ENCODE measurements around the gene INSYN1.
"Not testable (repeated sequence)": the region's sequence is repeated elsewhere in the genome, so short reads cannot be mapped to it uniquely, and the experiment has no call there.

Gene INSYN1

DNA sequence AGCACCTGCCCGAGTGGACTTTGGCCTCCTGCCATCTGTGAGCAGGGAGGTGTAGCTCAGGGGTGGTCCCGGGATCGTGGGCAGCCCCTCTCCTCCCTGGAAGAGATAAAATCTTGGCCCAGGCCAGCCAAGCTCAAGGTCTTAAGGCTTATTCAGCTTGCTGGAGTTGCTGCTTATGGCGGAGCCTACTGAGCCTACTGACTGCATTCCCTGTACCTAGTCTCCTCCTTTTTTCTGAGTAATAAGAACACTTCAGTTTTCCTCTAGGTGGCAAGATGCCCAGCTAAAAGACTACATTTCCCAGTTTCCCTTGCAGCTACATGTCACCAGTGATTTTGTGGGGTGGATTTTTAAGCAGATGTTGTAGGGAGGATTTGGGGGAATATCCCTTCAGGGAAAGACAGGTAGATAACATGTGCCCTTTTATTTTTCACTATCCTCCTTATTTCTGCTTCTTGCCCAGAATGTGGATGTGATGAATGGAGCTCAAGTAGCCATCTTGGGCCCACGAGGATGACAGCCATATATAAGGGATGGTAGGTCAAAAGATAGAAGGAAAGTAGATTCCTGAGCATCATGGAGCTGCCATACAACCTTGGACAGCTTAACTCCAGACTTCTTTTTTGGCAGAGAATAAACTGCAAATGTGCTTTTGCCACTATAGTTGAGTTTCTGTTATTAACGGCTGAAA is 41.4 kb upstream of the INSYN1 start:
- no peak for TF ChIP-seq EZH2 (IDR thresholded peaks at IDR 0.05; ENCODE audit: borderline replicate concordance, low read depth, low read length, severe bottlenecking)
- TF ChIP-seq, protein P1, sequence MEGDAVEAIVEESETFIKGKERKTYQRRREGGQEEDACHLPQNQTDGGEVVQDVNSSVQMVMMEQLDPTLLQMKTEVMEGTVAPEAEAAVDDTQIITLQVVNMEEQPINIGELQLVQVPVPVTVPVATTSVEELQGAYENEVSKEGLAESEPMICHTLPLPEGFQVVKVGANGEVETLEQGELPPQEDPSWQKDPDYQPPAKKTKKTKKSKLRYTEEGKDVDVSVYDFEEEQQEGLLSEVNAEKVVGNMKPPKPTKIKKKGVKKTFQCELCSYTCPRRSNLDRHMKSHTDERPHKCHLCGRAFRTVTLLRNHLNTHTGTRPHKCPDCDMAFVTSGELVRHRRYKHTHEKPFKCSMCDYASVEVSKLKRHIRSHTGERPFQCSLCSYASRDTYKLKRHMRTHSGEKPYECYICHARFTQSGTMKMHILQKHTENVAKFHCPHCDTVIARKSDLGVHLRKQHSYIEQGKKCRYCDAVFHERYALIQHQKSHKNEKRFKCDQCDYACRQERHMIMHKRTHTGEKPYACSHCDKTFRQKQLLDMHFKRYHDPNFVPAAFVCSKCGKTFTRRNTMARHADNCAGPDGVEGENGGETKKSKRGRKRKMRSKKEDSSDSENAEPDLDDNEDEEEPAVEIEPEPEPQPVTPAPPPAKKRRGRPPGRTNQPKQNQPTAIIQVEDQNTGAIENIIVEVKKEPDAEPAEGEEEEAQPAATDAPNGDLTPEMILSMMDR (IDR thresholded peaks at IDR 0.05; ENCODE audit: borderline replicate concordance, extremely low read depth, low read length, poor library complexity, severe bottlenecking), result no peak
- Histone ChIP-seq H3K9me3 (ENCODE audit: insufficient read depth, low read length, severe bottlenecking) (no peaks in the 10 kb centered on the region), H3K4me3 (ENCODE audit: low read depth in 1 of 2, low read length in 2 of 2) (no peak overlapping the region), H3K4me2 (ENCODE audit: insufficient read depth, low read length) (no peak overlapping the region), H3K9ac (ENCODE audit: low read depth, low read length) (no peak overlapping the region), H3K79me2 (ENCODE audit: insufficient read depth, low read length) (no peaks in the 10 kb centered on the region), H2AFZ (ENCODE audit: low read depth, low read length) (no peak overlapping the region), H3K27me3 (ENCODE audit: insufficient read depth, low read length, poor library complexity) (peaks cover 3% of the 10 kb centered on the region), H3K36me3 (ENCODE audit: insufficient read depth, low read length) (no peaks in the 10 kb centered on the region), H4K20me1 (ENCODE audit: insufficient read depth, low read length) (no peaks in the 10 kb centered on the region), H3K27ac (ENCODE audit: low read length) (no peak overlapping the region), H3K4me1 (ENCODE audit: insufficient read depth, low read length) (no peaks in the 10 kb centered on the region)
- ATAC-seq (ENCODE audit: insufficient read depth, low read depth) (no peak), DNase-seq (no peak)

DNA sequence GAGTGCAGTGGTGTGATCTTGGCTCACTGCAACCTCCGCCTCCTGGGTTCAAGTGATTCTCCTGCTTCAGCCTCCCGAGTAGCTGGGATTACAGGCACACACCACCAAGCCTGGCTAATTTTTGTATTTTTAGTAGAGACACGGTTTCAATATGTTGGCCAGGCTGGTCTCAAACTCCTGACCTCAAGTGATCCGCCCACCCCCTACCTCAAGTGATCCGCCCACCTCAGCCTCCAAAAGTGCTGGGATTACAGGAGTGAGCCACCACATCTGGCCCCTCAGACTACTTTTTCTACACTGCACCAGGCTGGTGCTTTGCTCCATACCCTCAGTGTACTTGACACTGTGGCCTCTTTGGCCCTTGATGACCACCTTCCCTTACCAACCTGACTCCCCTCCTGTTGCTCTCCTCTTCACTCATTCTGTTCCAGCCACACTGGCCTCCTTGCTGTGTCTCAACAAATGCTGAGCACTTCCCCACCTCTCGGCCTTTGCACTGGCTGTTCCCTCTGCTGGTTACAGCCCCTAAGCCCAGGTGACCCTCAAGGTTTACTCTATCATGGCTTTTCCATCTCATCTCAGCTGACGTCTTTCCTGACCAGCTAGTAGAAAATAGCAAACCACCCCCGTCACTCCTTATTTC is 39.9 kb upstream of the INSYN1 start:
- H3K4me1 ChIP-seq (ENCODE audit: insufficient read depth, low read length); H3K4me3 ChIP-seq (ENCODE audit: low read depth in 1 of 2, low read length in 2 of 2); H3K36me3 ChIP-seq (ENCODE audit: insufficient read depth, low read length); H4K20me1 ChIP-seq (ENCODE audit: insufficient read depth, low read length); H3K27ac ChIP-seq (ENCODE audit: low read length); H3K4me2 ChIP-seq (ENCODE audit: insufficient read depth, low read length); H3K9me3 ChIP-seq (ENCODE audit: insufficient read depth, low read length, severe bottlenecking); H3K27me3 ChIP-seq (ENCODE audit: insufficient read depth, low read length, poor library complexity); ATAC-seq (ENCODE audit: insufficient read depth, low read depth); H3K9ac ChIP-seq (ENCODE audit: low read depth, low read length); H3K79me2 ChIP-seq (ENCODE audit: insufficient read depth, low read length); DNase-seq; H2AFZ ChIP-seq (ENCODE audit: low read depth, low read length): not testable (repeated sequence)

DNA sequence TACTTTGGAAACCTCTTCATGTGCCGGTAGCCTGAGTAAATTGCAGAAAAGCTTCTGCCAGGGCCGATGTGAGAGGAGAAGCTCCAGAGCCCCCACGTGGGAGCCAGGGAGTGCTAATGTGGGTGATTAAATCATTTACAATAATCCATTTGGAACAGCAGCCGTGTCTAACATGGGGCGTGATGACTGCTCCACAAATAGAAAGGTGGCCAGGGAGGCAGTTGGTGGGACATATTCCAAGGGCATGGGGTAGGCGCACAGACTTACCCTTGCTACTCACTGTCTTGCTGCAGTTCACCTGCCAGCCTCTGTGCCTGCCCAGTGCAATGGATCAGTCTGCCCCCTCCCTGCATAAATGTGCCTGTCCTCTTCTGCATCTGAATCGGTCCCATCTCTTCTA is 39.3 kb upstream of the INSYN1 start:
- Histone ChIP-seq H4K20me1 (ENCODE audit: insufficient read depth, low read length) (no peaks in the 10 kb centered on the region), H3K4me2 (ENCODE audit: insufficient read depth, low read length) (no peak overlapping the region), H3K4me3 (ENCODE audit: low read depth in 1 of 2, low read length in 2 of 2) (no peak overlapping the region), H3K9ac (ENCODE audit: low read depth, low read length) (no peak overlapping the region), H3K36me3 (ENCODE audit: insufficient read depth, low read length) (no peaks in the 10 kb centered on the region), H3K27me3 (ENCODE audit: insufficient read depth, low read length, poor library complexity) (peaks cover 3% of the 10 kb centered on the region), H3K27ac (ENCODE audit: low read length) (no peak overlapping the region), H3K9me3 (ENCODE audit: insufficient read depth, low read length, severe bottlenecking) (no peaks in the 10 kb centered on the region), H3K79me2 (ENCODE audit: insufficient read depth, low read length) (no peaks in the 10 kb centered on the region), H3K4me1 (ENCODE audit: insufficient read depth, low read length) (no peaks in the 10 kb centered on the region), H2AFZ (ENCODE audit: low read depth, low read length) (no peak overlapping the region)
- TF ChIP-seq EZH2 (IDR thresholded peaks at IDR 0.05; ENCODE audit: borderline replicate concordance, low read depth, low read length, severe bottlenecking), result no peak
- TF ChIP-seq, protein P1 (IDR thresholded peaks at IDR 0.05; ENCODE audit: borderline replicate concordance, extremely low read depth, low read length, poor library complexity, severe bottlenecking), result no peak
- no peak for DNase-seq
- ATAC-seq (ENCODE audit: insufficient read depth, low read depth), result no peak

GRCh38 chr15:73789521-73790240 is 36.5 kb upstream of the INSYN1 start:
- H3K79me2 ChIP-seq (ENCODE audit: insufficient read depth, low read length), result no peaks in the 10 kb centered on the region
- ATAC-seq (ENCODE audit: insufficient read depth, low read depth) (no peak), DNase-seq (no peak)
- no peak overlapping the region for H3K9ac ChIP-seq (ENCODE audit: low read depth, low read length)
- no peak overlapping the region for H3K27ac ChIP-seq (ENCODE audit: low read length)
- no peaks in the 10 kb centered on the region for H3K9me3 ChIP-seq (ENCODE audit: insufficient read depth, low read length, severe bottlenecking)
- no peak overlapping the region for H2AFZ ChIP-seq (ENCODE audit: low read depth, low read length)
- peaks cover 3% of the 10 kb centered on the region for H3K27me3 ChIP-seq (ENCODE audit: insufficient read depth, low read length, poor library complexity)
- H3K36me3 ChIP-seq (ENCODE audit: insufficient read depth, low read length), result no peaks in the 10 kb centered on the region
- TF ChIP-seq, protein P1 (IDR thresholded peaks at IDR 0.05; ENCODE audit: borderline replicate concordance, extremely low read depth, low read length, poor library complexity, severe bottlenecking), result no peak
- no peak for TF ChIP-seq EZH2 (IDR thresholded peaks at IDR 0.05; ENCODE audit: borderline replicate concordance, low read depth, low read length, severe bottlenecking)
- H3K4me2 ChIP-seq (ENCODE audit: insufficient read depth, low read length), result no peak overlapping the region
- H3K4me1 ChIP-seq (ENCODE audit: insufficient read depth, low read length), result no peaks in the 10 kb centered on the region
- no peak overlapping the region for H3K4me3 ChIP-seq (ENCODE audit: low read depth in 1 of 2, low read length in 2 of 2)
- no peaks in the 10 kb centered on the region; the same call in 1 of the 2 replicates for H4K20me1 ChIP-seq (ENCODE audit: insufficient read depth, low read length)
